ENCODE results near the gene SERGEF.

The SERGEF gene

DNA sequence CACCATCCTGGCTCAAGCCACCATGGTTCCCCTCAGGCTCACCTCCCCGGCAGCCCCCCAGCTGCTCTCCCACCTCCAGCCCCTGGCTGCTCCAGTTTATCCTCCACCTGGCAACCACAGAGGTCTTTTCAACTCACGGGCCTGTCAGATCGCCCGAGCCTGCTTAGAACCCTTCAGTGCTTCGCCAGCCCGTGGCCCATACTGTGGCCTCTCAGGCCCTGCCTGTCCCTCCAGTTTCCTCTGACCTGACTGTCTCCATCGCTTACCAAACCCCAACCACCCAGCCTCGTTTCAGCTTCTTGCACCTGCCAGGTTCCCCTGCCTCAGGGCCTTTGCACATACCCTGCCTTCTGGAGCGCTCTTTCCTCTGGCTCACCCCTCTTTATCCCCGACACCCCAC lies 271.4 kb downstream of the SERGEF start:
- H3K4me3 ChIP-seq (ENCODE audit: low read depth in 1 of 2, low read length in 1 of 2): no peak overlapping the region
- peaks cover 52% of the 10 kb centered on the region for H3K27me3 ChIP-seq
- no peaks in the 10 kb centered on the region for H3K4me1 ChIP-seq (ENCODE audit: control insufficient read depth in 1 of 2, insufficient read depth in 1 of 2, low read depth in 1 of 2, low read length in 1 of 2)
- H3K9me3 ChIP-seq: no peaks in the 10 kb centered on the region
- no peak overlapping the region for H3K27ac ChIP-seq
- no peaks in the 10 kb centered on the region for H3K36me3 ChIP-seq
- TF ChIP-seq, protein P1, sequence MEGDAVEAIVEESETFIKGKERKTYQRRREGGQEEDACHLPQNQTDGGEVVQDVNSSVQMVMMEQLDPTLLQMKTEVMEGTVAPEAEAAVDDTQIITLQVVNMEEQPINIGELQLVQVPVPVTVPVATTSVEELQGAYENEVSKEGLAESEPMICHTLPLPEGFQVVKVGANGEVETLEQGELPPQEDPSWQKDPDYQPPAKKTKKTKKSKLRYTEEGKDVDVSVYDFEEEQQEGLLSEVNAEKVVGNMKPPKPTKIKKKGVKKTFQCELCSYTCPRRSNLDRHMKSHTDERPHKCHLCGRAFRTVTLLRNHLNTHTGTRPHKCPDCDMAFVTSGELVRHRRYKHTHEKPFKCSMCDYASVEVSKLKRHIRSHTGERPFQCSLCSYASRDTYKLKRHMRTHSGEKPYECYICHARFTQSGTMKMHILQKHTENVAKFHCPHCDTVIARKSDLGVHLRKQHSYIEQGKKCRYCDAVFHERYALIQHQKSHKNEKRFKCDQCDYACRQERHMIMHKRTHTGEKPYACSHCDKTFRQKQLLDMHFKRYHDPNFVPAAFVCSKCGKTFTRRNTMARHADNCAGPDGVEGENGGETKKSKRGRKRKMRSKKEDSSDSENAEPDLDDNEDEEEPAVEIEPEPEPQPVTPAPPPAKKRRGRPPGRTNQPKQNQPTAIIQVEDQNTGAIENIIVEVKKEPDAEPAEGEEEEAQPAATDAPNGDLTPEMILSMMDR (IDR thresholded peaks at IDR 0.05): no peak

DNA sequence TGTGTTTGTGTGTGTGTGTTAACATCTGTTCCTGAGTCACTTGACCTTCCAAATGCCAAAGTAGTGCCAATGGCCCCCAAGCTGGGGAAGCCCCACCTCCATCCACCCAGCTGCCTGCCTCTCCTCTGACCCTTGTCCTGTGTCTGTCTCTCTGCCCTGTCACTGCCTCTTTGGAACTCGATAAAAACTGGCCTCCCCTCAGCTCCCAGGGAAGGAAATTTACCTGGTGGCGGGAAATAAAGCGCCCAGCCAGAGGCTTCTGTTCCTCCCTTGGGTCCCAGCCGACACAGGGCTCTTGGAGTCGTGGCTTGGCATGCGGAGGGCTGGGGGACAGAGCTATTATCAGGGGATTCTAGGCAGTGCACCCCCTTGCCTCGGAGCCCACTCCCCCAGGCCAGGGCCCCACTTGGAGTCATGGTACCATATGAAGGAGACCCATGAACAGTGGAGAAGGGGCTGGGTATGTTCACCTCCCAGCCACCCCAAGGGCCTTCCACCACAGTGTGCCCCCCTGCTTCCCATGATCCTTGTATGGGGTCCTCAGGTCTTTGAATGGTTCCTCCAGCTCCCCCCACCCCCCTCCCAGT lies 272.1 kb downstream of the SERGEF start:
- no peaks in the 10 kb centered on the region for H3K9me3 ChIP-seq
- no peaks in the 10 kb centered on the region for H3K4me1 ChIP-seq (ENCODE audit: control insufficient read depth in 1 of 2, insufficient read depth in 1 of 2, low read depth in 1 of 2, low read length in 1 of 2)
- H3K4me3 ChIP-seq (ENCODE audit: low read depth in 1 of 2, low read length in 1 of 2): no peak overlapping the region
- TF ChIP-seq, protein P1 (IDR thresholded peaks at IDR 0.05): no peak
- H3K36me3 ChIP-seq: no peaks in the 10 kb centered on the region
- H3K27ac ChIP-seq: no peak overlapping the region
- H3K27me3 ChIP-seq: peaks cover 54% of the 10 kb centered on the region

DNA sequence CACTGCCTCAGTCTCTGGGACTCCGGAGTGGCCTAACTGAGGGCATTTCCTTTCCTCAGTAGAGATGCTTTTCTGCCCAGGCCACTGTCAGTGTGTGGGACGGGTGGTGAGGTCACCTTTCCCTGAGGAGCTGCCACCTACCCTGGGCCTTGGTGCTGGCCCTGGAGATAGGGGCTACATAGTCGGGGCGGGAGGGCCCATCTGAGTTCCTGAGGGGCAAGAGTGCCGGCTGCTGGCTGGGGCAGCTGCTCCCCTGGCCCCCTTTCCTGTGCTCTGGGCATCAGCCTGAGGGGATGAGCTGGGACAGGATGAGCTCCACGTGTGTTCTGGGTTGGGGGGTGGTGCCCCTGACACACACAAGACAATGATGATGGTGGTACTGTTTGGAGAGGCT lies 272.9 kb downstream of the SERGEF start:
- no peak overlapping the region for H3K27ac ChIP-seq
- H3K4me3 ChIP-seq (ENCODE audit: low read depth in 1 of 2, low read length in 1 of 2): no peak overlapping the region
- H3K9me3 ChIP-seq: no peaks in the 10 kb centered on the region
- TF ChIP-seq, protein P1 (IDR thresholded peaks at IDR 0.05): no peak
- H3K4me1 ChIP-seq (ENCODE audit: control insufficient read depth in 1 of 2, insufficient read depth in 1 of 2, low read depth in 1 of 2, low read length in 1 of 2): peaks cover 0 to 2% of the 10 kb centered on the region in 2 experiments
- H3K27me3 ChIP-seq: peaks cover 62% of the 10 kb centered on the region
- H3K36me3 ChIP-seq: no peaks in the 10 kb centered on the region

DNA sequence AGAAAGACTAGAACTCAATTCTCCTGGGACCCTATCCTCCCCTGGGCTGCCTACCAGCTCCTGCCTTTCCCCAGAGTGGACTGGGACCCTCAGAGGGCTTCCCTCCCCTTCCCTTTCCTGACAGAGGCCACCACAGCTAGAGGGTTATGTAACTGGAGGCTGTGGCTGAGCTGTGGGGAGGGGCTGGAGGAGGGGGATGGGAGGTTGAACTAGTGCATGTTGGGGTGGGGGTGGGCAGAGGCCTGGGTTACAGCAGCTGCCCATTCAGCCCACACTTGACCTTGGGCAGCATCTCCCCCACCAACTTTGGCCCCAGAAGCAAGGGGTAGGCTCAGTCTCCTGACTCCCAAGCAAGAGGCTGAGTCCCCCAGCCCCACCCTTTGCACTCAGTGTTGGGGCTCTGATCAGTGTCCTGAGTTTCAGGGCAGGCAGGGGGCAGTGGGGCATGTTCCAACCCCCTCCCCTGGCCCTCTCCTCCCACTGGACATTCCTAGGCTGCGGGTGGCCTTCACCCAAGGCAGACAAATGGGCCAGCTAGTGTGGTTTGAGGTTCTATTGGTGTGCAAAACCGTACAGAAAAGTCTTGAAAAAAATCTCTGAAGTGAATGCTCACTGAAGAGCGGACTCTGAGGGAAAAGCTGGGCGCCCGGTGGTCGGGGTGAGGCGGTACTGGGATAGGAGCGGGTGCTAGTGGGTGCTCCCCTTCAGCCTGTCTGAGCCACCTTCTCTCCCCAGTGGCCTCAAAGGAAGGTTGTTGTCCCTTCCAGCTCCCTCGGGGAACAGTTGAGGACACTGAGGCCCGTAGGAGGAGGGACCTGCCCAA lies 274.5 kb downstream of the SERGEF start:
- H3K27me3 ChIP-seq: peaks cover 78% of the 10 kb centered on the region
- H3K4me3 ChIP-seq (ENCODE audit: low read depth in 1 of 2, low read length in 1 of 2): no peak overlapping the region
- H3K27ac ChIP-seq: no peak overlapping the region
- TF ChIP-seq, protein P1 (IDR thresholded peaks at IDR 0.05): no peak
- H3K36me3 ChIP-seq: no peaks in the 10 kb centered on the region
- H3K9me3 ChIP-seq: no peaks in the 10 kb centered on the region
- H3K4me1 ChIP-seq (ENCODE audit: control insufficient read depth in 1 of 2, insufficient read depth in 1 of 2, low read depth in 1 of 2, low read length in 1 of 2): peaks cover 0 to 3% of the 10 kb centered on the region in 2 experiments
